HG03064 (cell line): Measurements from ENCODE around the gene ALDOB.
"Not testable (repeated sequence)": the region's sequence is repeated elsewhere in the genome, so short reads cannot be mapped to it uniquely, and the experiment has no call there.

Experiments
- ATAC-seq: cut with Tn5 transposase; IDR thresholded peaks from one replicate; pipeline ENCODE4 v1.9.1; 2021; ENCODE audit warnings: low read depth; ENCODE audit not compliant: unreplicated experiment

Gene ALDOB

GRCh38 chr9:101394687-101395086 is 40.9 kb downstream of the ALDOB start:
- ATAC-seq: no peak

DNA sequence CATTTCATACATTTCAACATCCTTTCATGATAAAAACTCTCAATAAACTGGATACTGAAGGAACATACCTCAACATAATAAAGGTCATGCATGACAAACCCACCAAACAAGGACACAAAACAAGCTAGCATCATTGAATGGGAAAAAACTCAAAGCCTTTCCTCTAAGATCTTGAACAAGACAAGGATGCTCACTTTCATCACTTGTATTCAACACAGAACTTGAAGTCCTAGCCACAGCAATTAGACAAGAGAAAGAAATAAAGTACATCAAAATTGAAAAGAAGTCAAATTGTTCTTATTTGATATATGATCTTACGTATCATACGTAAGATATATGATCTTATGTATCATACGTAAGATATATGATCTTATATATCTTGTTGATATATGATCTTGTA is 42.4 kb downstream of the ALDOB start:
- no peak for ATAC-seq

- no peak for ATAC-seq
Measured at GRCh38 chr9:101388507-101388993, 47.0 kb downstream of the ALDOB start.

GRCh38 chr9:101387871-101388506 is 47.6 kb downstream of the ALDOB start:
- no peak for ATAC-seq

GRCh38 chr9:101384873-101385536 is 50.6 kb downstream of the ALDOB start, which contains the start of gene BAAT:
TSS of gene BAAT (minus strand) at chr9:101385006. CDS start at chr9:101371404, 13,602 bp downstream.
- not testable (repeated sequence) for ATAC-seq

- ATAC-seq: no peak
Measured at GRCh38 chr9:101383361-101383760, 52.2 kb downstream of the ALDOB start.

DNA sequence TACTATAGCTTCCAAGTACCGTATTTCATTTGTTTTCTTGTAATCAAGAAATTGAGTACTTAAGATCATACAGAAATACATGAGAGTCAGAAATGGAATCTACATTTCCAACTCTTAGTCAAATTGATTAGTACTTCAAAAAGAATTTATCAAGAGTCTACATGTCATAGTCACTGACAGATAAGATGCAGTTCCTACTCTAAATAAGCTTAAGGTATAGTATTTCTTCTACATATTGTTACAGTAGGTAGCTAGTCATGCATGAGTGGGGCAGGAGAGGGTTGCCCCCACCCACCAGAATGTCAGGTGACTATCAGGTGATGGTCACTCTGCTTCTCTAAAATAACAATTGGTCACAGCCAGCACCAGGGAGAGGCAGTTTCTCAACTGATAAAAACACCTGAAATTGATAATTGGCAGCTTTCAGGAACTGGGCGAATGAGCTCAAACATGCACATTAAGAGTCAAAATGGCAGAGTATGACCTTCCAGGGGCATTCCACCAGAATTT is 53.7 kb downstream of the ALDOB start:
- ATAC-seq: no peak

DNA sequence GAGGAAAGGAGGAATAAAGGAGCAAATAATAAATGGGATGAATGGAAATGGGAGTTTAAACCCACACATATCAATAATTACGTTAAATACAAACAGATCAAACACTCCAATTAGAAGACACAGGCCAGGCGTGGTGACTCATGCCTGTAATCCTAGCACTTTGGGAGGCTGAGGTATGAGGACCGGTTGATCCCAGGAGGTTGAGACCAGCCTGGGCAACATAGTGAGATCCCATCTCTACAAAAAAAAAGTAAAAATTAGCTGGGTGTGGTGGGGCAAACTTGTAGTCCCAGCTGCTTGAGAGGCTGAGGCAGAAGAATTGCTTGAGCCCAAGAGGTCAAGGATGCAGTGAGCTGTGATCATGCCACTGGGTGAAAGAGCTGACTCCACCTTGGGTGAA is 54.5 kb downstream of the ALDOB start:
- ATAC-seq: no peak

GRCh38 chr9:101380295-101380694 is 55.3 kb downstream of the ALDOB start:
- ATAC-seq: no peak

GRCh38 chr9:101376111-101376848 is 59.3 kb downstream of the ALDOB start:
- ATAC-seq: no peak

DNA sequence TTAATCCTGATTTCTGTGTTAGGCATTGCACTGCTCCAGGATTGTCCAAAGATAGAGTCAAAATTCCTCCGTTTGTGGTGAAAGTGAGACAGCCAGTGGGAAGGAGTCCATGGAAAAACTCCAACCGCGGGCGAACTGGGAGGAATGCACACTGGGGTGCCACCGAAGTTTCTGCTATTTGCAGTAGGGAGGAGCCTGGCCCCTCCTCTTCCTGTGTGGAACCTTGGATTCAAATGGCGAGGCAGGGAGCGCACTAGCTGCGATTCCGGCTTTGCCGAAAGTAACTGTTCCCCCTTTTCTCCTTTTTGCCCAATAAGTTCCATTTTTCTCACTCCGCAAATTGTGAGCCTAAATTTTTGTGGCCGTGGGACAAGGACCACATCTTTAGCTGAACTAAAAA is 60.0 kb downstream of the ALDOB start:
- ATAC-seq: no peak

GRCh38 chr9:101372327-101373118 is 63.1 kb downstream of the ALDOB start:
- no peak for ATAC-seq

DNA sequence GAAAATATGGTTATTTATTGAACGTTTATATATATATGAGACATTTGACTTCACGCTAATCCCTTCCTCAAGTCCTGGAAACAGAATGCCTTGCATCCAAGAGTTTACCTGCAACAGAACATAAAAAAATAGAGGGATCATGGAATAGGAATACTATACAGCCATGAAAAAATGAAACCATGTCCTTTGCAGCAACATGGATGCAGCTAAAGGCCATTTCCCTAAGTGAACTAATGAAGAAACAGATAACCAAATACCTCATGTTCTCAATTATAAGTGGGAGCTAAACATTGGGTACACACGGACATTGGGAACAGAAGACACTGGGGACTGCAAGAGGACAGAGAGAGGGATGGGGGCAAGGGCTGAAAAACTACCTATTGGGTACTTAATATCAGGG is 63.8 kb downstream of the ALDOB start:
- no peak for ATAC-seq
